Thyroid gland (tissue), 4 donors: ENCODE data around the gene LAMC2.

ENCODE experiments used
- POLR2A ChIP-seq, 2 donors: fragments of 450-650 bp; IDR thresholded peaks; one replicate each; pipeline ENCODE4 v1.6.1; 2017; ENCODE audit warnings: antibody characterized with exemption in 2 of 2, mild to moderate bottlenecking in 2 of 2, moderate library complexity in 1 of 2
- TF ChIP-seq, protein P1 (sequence below), 6 experiments: fragments of 200-600 bp in 3 of 6; fragments of 450-650 bp in 3 of 6; sonication (generic) in 3 of 6; IDR thresholded peaks; one replicate each; pipeline ENCODE4 v1.5.1; 2016 to 2019; ENCODE audit warnings: antibody characterized with exemption in 6 of 6, mild to moderate bottlenecking in 2 of 6, inconsistent platforms in 1 of 6, moderate library complexity in 1 of 6

DNA sequence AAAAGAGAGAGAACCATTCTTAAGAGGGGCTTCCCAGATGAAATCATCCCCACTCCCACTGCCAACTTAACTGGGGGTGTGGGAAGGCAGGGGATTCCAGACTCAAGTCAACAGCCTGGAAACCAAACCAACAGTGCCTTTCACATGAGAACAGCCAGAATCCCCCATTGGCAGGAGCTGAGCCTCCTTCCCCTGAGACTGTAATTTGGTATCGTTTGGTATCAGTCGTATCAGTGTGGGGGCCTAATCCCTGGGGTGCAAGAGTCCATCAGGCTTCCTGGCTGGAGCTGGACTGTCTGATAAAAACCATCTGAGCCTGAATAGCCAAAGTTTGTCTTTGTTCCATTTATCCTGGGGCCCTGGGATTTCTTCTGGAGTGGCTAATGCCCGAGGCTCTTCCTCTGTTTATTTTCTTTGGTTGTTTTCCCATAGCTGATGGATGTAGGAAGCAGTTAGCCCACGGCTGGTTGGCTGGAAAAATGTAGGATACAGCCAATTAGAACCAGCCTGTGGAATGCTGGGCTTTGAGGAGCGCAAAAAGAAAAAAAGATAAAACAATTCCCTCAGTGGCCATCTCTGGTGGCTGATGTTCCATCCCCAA is 84.6 kb downstream of the LAMC2 start:
- TF ChIP-seq POLR2A (IDR thresholded peaks at IDR 0.05), result no peak
- TF ChIP-seq, protein P1, sequence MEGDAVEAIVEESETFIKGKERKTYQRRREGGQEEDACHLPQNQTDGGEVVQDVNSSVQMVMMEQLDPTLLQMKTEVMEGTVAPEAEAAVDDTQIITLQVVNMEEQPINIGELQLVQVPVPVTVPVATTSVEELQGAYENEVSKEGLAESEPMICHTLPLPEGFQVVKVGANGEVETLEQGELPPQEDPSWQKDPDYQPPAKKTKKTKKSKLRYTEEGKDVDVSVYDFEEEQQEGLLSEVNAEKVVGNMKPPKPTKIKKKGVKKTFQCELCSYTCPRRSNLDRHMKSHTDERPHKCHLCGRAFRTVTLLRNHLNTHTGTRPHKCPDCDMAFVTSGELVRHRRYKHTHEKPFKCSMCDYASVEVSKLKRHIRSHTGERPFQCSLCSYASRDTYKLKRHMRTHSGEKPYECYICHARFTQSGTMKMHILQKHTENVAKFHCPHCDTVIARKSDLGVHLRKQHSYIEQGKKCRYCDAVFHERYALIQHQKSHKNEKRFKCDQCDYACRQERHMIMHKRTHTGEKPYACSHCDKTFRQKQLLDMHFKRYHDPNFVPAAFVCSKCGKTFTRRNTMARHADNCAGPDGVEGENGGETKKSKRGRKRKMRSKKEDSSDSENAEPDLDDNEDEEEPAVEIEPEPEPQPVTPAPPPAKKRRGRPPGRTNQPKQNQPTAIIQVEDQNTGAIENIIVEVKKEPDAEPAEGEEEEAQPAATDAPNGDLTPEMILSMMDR (IDR thresholded peaks at IDR 0.05), result no peak
